Effector memory CD8-positive, alpha-beta T cell (primary cell): ENCODE data around the gene C2.
A peak's percentile ranks its signal among the peaks of the same experiment; 100 is the strongest.
"Not testable (repeated sequence)": the region's sequence is repeated elsewhere in the genome, so short reads cannot be mapped to it uniquely, and the experiment has no call there.

Experiments
- ATAC-seq: fragments of 150-1000 bp; cut with Tn5 transposase; replicated peaks from 2 replicates; pipeline ENCODE4 v1.10.0; 2021; ENCODE audit warnings: mild to moderate bottlenecking, moderate library complexity
- DNase-seq, 3 experiments: peaks; one replicate each; pipeline ENCODE4 v3.0.0; 2021
- H3K27ac Mint-ChIP-seq, 2 donors: one replicate each; pipeline ENCODE4 v1.8.0; 2022; ENCODE audit warnings: mild to moderate bottlenecking in 2 of 2, mixed read lengths in 2 of 2, moderate library complexity in 2 of 2
- H3K27me3 Mint-ChIP-seq, 2 donors: one replicate each; pipeline ENCODE4 v1.8.0; 2022; ENCODE audit warnings: mixed read lengths in 2 of 2
- H3K36me3 Mint-ChIP-seq: one replicate; pipeline ENCODE4 v1.8.0; 2022; ENCODE audit warnings: mild to moderate bottlenecking, moderate library complexity, mixed read lengths; ENCODE audit not compliant: insufficient read depth
- H3K4me1 Mint-ChIP-seq, 2 donors: one replicate each; pipeline ENCODE4 v1.8.0; 2022; ENCODE audit warnings: low read depth in 2 of 2, mixed read lengths in 2 of 2
- H3K4me3 Mint-ChIP-seq, 2 donors: one replicate each; pipeline ENCODE4 v1.8.0; 2022; ENCODE audit warnings: mild to moderate bottlenecking in 2 of 2, mixed read lengths in 2 of 2, moderate library complexity in 2 of 2
- H3K9me3 Mint-ChIP-seq, 2 donors: one replicate each; pipeline ENCODE4 v1.8.0; 2022; ENCODE audit warnings: mixed read lengths in 2 of 2

C2 gene

GRCh38 chr6:31971279-31971992 is 43.9 kb downstream of the C2 start:
- Mint-ChIP-seq H3K27me3 (no peaks in the 10 kb centered on the region), H3K4me1 (peaks cover 23 to 29% of the 10 kb centered on the region in 2 donors), H3K27ac (peak overlapping the region; percentile 100), H3K4me3 (peak overlapping the region; percentile 91 to 93), H3K36me3 (peaks cover 66% of the 10 kb centered on the region), H3K9me3 (no peaks in the 10 kb centered on the region)
- no peak for DNase-seq
- ATAC-seq, result no peak

GRCh38 chr6:31971993-31972708 is 44.6 kb downstream of the C2 start, which contains the start of gene DXO:
Gene DXO (minus strand): TSS chr6:31972138. CDS start chr6:31971675, 463 bp downstream.
- peak within 1 kb of the TSS; percentile 91 to 93 for H3K4me3 Mint-ChIP-seq
- DNase-seq (peak; percentile 98 to 99 (median 99)), ATAC-seq (peak; percentile 89)
- no peaks in the 10 kb centered on the region for H3K9me3 Mint-ChIP-seq
- H3K27ac Mint-ChIP-seq, result peak within 1 kb of the TSS; percentile 100
- no peaks in the 10 kb centered on the region for H3K27me3 Mint-ChIP-seq
- H3K4me1 Mint-ChIP-seq, result peaks cover 23 to 29% of the 10 kb centered on the region in 2 donors
- H3K36me3 Mint-ChIP-seq, result peaks cover 62% of the 10 kb centered on the region

- DNase-seq (no peak), ATAC-seq (no peak)
- Mint-ChIP-seq H3K9me3 (no peaks in the 10 kb centered on the region), H3K36me3 (peaks cover 60% of the 10 kb centered on the region), H3K4me1 (peaks cover 23 to 29% of the 10 kb centered on the region in 2 donors), H3K27ac (peak overlapping the region; percentile 100), H3K27me3 (no peaks in the 10 kb centered on the region), H3K4me3 (peak overlapping the region; percentile 91 to 93)
These were observed 45.3 kb downstream of the C2 start for GRCh38 chr6:31972709-31973350.

- not testable (repeated sequence) for H3K9me3 Mint-ChIP-seq, H3K4me3 Mint-ChIP-seq
These were observed 48.5 kb downstream of the C2 start for GRCh38 chr6:31976065-31976464.

GRCh38 chr6:31977816-31978431 is 50.4 kb downstream of the C2 start:
- H3K36me3 Mint-ChIP-seq, result peaks cover 22% of the 10 kb centered on the region
- no peak for ATAC-seq
- no peak overlapping the region for H3K4me3 Mint-ChIP-seq
- DNase-seq, result no peak
- no peak overlapping the region for H3K27ac Mint-ChIP-seq
- H3K27me3 Mint-ChIP-seq, result no peaks in the 10 kb centered on the region
- peaks cover 5 to 7% of the 10 kb centered on the region in 2 donors for H3K4me1 Mint-ChIP-seq
- H3K9me3 Mint-ChIP-seq, result no peaks in the 10 kb centered on the region

More at GRCh38 chr6:31976065-31976464, 48.5 kb downstream of the C2 start:
- not testable (repeated sequence) for DNase-seq, H3K27ac Mint-ChIP-seq, H3K27me3 Mint-ChIP-seq, ATAC-seq
- H3K4me1 Mint-ChIP-seq, result peaks cover 15 to 17% of the 10 kb centered on the region in 2 donors
- peaks cover 40% of the 10 kb centered on the region for H3K36me3 Mint-ChIP-seq

GRCh38 chr6:31978831-31979230 is 51.3 kb downstream of the C2 start:
- no peak for ATAC-seq
- DNase-seq, result no peak
- Mint-ChIP-seq H3K4me3 (no peak overlapping the region), H3K27me3 (no peaks in the 10 kb centered on the region), H3K4me1 (no peaks in the 10 kb centered on the region), H3K27ac (peak overlapping the region; percentile 53 to 75), H3K9me3 (no peaks in the 10 kb centered on the region), H3K36me3 (peaks cover 18% of the 10 kb centered on the region)

GRCh38 chr6:31979238-31979898 is 51.9 kb downstream of the C2 start:
- Mint-ChIP-seq H3K4me1 (no peaks in the 10 kb centered on the region), H3K36me3 (peaks cover 14% of the 10 kb centered on the region), H3K27me3 (no peaks in the 10 kb centered on the region), H3K27ac (peak overlapping the region; percentile 53 to 75), H3K9me3 (no peaks in the 10 kb centered on the region), H3K4me3 (no peak overlapping the region)
- DNase-seq (no peak), ATAC-seq (no peak)

GRCh38 chr6:31980195-31980876 is 52.8 kb downstream of the C2 start:
- H3K4me1 Mint-ChIP-seq, H3K9me3 Mint-ChIP-seq, DNase-seq, H3K4me3 Mint-ChIP-seq, ATAC-seq, H3K27me3 Mint-ChIP-seq: not testable (repeated sequence)
- Mint-ChIP-seq H3K36me3 (peaks cover 14% of the 10 kb centered on the region), H3K27ac (peak overlapping the region in 1 of 2 donors; percentile 29)

GRCh38 chr6:31980998-31981397 is 53.5 kb downstream of the C2 start:
- H3K36me3 Mint-ChIP-seq, result peaks cover 14% of the 10 kb centered on the region
- H3K27me3 Mint-ChIP-seq, ATAC-seq, H3K27ac Mint-ChIP-seq, H3K4me3 Mint-ChIP-seq, H3K9me3 Mint-ChIP-seq, DNase-seq, H3K4me1 Mint-ChIP-seq: not testable (repeated sequence)

- H3K27ac Mint-ChIP-seq, ATAC-seq, H3K4me1 Mint-ChIP-seq, H3K27me3 Mint-ChIP-seq, H3K4me3 Mint-ChIP-seq, DNase-seq, H3K9me3 Mint-ChIP-seq: not testable (repeated sequence)
- H3K36me3 Mint-ChIP-seq, result peaks cover 14% of the 10 kb centered on the region
These were observed 54.2 kb downstream of the C2 start, which contains the start of gene C4A for GRCh38 chr6:31981744-31982143. Gene C4A (plus strand): TSS chr6:31982057. CDS start chr6:31982108, 51 bp downstream.

GRCh38 chr6:31989363-31989762 is 61.8 kb downstream of the C2 start:
- not testable (repeated sequence) for H3K27ac Mint-ChIP-seq, H3K27me3 Mint-ChIP-seq, H3K4me3 Mint-ChIP-seq, H3K4me1 Mint-ChIP-seq, DNase-seq, H3K36me3 Mint-ChIP-seq, H3K9me3 Mint-ChIP-seq, ATAC-seq

GRCh38 chr6:31994421-31994820 is 66.9 kb downstream of the C2 start:
- not testable (repeated sequence) for H3K4me1 Mint-ChIP-seq, H3K9me3 Mint-ChIP-seq, ATAC-seq, H3K27ac Mint-ChIP-seq, DNase-seq, H3K4me3 Mint-ChIP-seq, H3K36me3 Mint-ChIP-seq, H3K27me3 Mint-ChIP-seq
